ENCODE data around the gene PHIP.

DNA sequence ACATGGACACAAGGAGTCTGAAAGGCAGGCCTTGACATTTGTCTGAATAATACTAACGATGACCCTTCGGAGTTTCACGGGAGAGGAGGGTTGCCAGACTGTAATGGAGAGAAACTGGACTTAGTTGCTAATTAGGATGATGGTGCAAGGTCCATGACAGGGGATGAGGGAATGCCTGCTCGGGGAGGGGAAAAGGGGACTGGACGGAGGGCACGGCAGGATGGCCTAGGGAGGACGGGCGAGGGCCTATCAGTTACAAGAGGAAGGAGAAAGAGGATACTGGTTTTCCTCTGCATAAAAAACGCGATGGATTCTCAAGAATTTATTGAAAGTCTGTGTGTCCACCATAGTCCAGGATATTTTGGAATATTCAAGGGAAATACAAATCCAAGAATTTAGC is 168.0 kb downstream of the PHIP start:
- TF ChIP-seq, protein P1, sequence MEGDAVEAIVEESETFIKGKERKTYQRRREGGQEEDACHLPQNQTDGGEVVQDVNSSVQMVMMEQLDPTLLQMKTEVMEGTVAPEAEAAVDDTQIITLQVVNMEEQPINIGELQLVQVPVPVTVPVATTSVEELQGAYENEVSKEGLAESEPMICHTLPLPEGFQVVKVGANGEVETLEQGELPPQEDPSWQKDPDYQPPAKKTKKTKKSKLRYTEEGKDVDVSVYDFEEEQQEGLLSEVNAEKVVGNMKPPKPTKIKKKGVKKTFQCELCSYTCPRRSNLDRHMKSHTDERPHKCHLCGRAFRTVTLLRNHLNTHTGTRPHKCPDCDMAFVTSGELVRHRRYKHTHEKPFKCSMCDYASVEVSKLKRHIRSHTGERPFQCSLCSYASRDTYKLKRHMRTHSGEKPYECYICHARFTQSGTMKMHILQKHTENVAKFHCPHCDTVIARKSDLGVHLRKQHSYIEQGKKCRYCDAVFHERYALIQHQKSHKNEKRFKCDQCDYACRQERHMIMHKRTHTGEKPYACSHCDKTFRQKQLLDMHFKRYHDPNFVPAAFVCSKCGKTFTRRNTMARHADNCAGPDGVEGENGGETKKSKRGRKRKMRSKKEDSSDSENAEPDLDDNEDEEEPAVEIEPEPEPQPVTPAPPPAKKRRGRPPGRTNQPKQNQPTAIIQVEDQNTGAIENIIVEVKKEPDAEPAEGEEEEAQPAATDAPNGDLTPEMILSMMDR (IDR thresholded peaks at IDR 0.05; ENCODE audit: low read depth, low read length): no peak
- TF ChIP-seq EZH2phosphoT487 (IDR thresholded peaks at IDR 0.05; ENCODE audit: low read depth): no peak

All from OCI-LY3 (cell line).